HG02938 (cell line): ENCODE measurements around the gene PLEKHF1.
A peak's percentile ranks its signal among the peaks of the same experiment; 100 is the strongest.

Source experiments
- ATAC-seq: cut with Tn5 transposase; IDR thresholded peaks from one replicate; pipeline ENCODE4 v1.9.1; 2021; ENCODE audit warnings: mild to moderate bottlenecking, moderate library complexity; ENCODE audit not compliant: unreplicated experiment

PLEKHF1 gene

GRCh38 chr19:29677001-29677817 lies 11.9 kb downstream of the PLEKHF1 start:
- no peak for ATAC-seq

GRCh38 chr19:29678484-29679106 lies 13.3 kb downstream of the PLEKHF1 start:
- ATAC-seq: no peak

- ATAC-seq: no peak
Measured at GRCh38 chr19:29679598-29680210, 14.4 kb downstream of the PLEKHF1 start.

GRCh38 chr19:29680447-29680846 lies 15.2 kb downstream of the PLEKHF1 start:
- ATAC-seq: peak; percentile 64

- no peak for ATAC-seq
Measured at GRCh38 chr19:29680937-29681336, 15.7 kb downstream of the PLEKHF1 start.

- no peak for ATAC-seq
Measured at GRCh38 chr19:29681422-29682235, 16.4 kb downstream of the PLEKHF1 start.

- no peak for ATAC-seq
Measured at GRCh38 chr19:29682236-29682895, 17.1 kb downstream of the PLEKHF1 start.

GRCh38 chr19:29683009-29683408 lies 17.7 kb downstream of the PLEKHF1 start:
- no peak for ATAC-seq

- no peak for ATAC-seq
Measured at GRCh38 chr19:29685326-29685725, 20.1 kb downstream of the PLEKHF1 start.

- no peak for ATAC-seq
Measured at GRCh38 chr19:29686285-29686805, 21.1 kb downstream of the PLEKHF1 start.

GRCh38 chr19:29687244-29687896 lies 22.1 kb downstream of the PLEKHF1 start:
- ATAC-seq: no peak

- ATAC-seq: no peak
Measured at GRCh38 chr19:29687897-29688728, 22.9 kb downstream of the PLEKHF1 start.

- no peak for ATAC-seq
Measured at GRCh38 chr19:29690842-29691241, 25.6 kb downstream of the PLEKHF1 start.

GRCh38 chr19:29694161-29694560 lies 28.9 kb downstream of the PLEKHF1 start:
- ATAC-seq: no peak

GRCh38 chr19:29694669-29695627 lies 29.7 kb downstream of the PLEKHF1 start:
- ATAC-seq: no peak

GRCh38 chr19:29695765-29696564 lies 30.7 kb downstream of the PLEKHF1 start:
- ATAC-seq: no peak

- no peak for ATAC-seq
Measured at GRCh38 chr19:29696565-29696846, 31.2 kb downstream of the PLEKHF1 start.
